Heart right ventricle (tissue), 16 donors: ENCODE measurements around the gene SPTLC3. TPM values are rescaled to one million over a fixed set of nuclear protein-coding genes. Genes with fewer than 3 reads are reported as not detected.

Experiments used
- ATAC-seq, 8 donors: fragments of 200-7000 bp; cut with Tn5 transposase; one replicate each; pipeline ENCODE4 v1.9.1; 2020; ENCODE audit warnings: mild to moderate bottlenecking in 8 of 8, moderate library complexity in 8 of 8, moderate number of reproducible peaks in 1 of 8
- DNase-seq, 2 donors: peaks; one replicate each; pipeline ENCODE4 v3.0.0-alpha.2; 2020
- H3K27ac ChIP-seq, 10 donors: fragments of 200-600 bp; sonication (generic) in 2 of 10; one replicate each; pipeline versions ENCODE4 v1.5.0 to v1.8.0; 2020 to 2022; ENCODE audit warnings: mild to moderate bottlenecking in 3 of 10
- H3K27me3 ChIP-seq, 7 donors: fragments of 200-600 bp; one replicate each; pipeline ENCODE4 v1.8.0; 2021 to 2022; ENCODE audit warnings: mild to moderate bottlenecking in 2 of 7
- H3K36me3 ChIP-seq, 9 donors: fragments of 200-600 bp; sonication (generic) in 1 of 9; one replicate each; pipeline versions ENCODE4 v1.5.0 to v1.8.0; 2020 to 2022; ENCODE audit warnings: mild to moderate bottlenecking in 2 of 9
- H3K4me1 ChIP-seq, 9 donors: fragments of 200-600 bp; sonication (generic) in 1 of 9; one replicate each; pipeline versions ENCODE4 v1.5.0 to v1.8.0; 2020 to 2022; ENCODE audit warnings: mild to moderate bottlenecking in 4 of 9
- H3K4me3 ChIP-seq, 10 donors: fragments of 200-600 bp; sonication (generic) in 2 of 10; one replicate each; pipeline versions ENCODE4 v1.5.0 to v1.8.0; 2020 to 2022; ENCODE audit warnings: mild to moderate bottlenecking in 7 of 10, moderate library complexity in 2 of 10
- H3K9me3 ChIP-seq, 11 donors: fragments of 200-600 bp in 10 of 11; sonication (generic) in 2 of 11; one replicate each; pipeline versions ENCODE4 v1.5.0 to v1.8.0; 2013 to 2022; ENCODE audit warnings: mild to moderate bottlenecking in 2 of 11, control low read depth in 1 of 11, moderate library complexity in 1 of 11
- CTCF ChIP-seq, 9 donors: fragments of 200-600 bp; sonication (generic) in 2 of 9; IDR thresholded peaks; one replicate each; pipeline versions ENCODE4 v1.5.0 to v1.8.0; 2021 to 2022; ENCODE audit warnings: antibody characterized with exemption in 9 of 9, mild to moderate bottlenecking in 5 of 9, moderate library complexity in 1 of 9
- WGBS, 2 donors: extraction: QIAGEN DNeasy Blood & Tissue Kit; methylation state at CpG; one replicate each; pipeline ENCODE4 v1.1.7; 2013; ENCODE audit warnings: inconsistent platforms in 1 of 2; 5-methylcytosine and 5-hydroxymethylcytosine counted together
- intact Hi-C, 10 donors: fragments of 100-400 bp; cut with DNase I; formaldehyde crosslinking; loops; one replicate each; pipeline versions ENCODE4 v1.11.1 to v1.14.2; 2022
- polyA plus RNA-seq, 2 donors: library from polyadenylated mRNA; stranded (reverse); fragments of 200-250 nt; gene quantifications; one replicate each; pipeline ENCODE4 v1.2.3, GENCODE V29; 2013
- total RNA-seq, 10 donors: library from RNA; stranded (reverse); fragmentation: NEBNext Ultra II Directional in 3 of 10; extraction: Animal tissue kit (Norgen Biotek cat#: 25700) in 3 of 10; gene quantifications; one replicate each; pipeline versions ENCODE4 v1.2.1 to v1.2.4, GENCODE V29; 2021 to 2023
- donor health status: Arrhythmogenic right ventricular cardiomyopathy.
- donor health status: ischemic (EF 13 %, LVEDD 7.1; RV severe dilation, severe dysfunction).
- donor health status: healthy with polysubstance abuse.
- donor health status: DM: no; HTN: yes; CAD: no.
- donor health status: DM: no; HTN: no; CAD: no.
- donor health status: ischemic (EF 25% LVEDD 6.9; RV normal size, moderate dysfunction).
- donor health status: ischemic (EF 25% LVEDD 5.7; RV mildly dilated, moderate dysfunction).
- donor health status: healthy.
- donor health status: DM: yes; HTN: yes; CAD: no.
- donor health status: Ischemic cardiomyopathy.
- donor health status: ischemic (EF 35%, LVEDD 5.7; RV mildly dilated, moderate dysfunction).
- donor health status: nonischemic (EF 11% LVEDD 7.7; RV severe dilation, severe dysfunction).
- donor health status: DM: yes; HTN: yes; CAD: no.
- donor health status: PGD.
- donor health status: ischemic (EF 29% LVEDD 5.4; RV normal size, mild dysfunction).
- donor health status: nonischemic (EF 23%, LVEDD 6.1; RV moderate dilation, normal function).

SPTLC3 gene
- total and polyA plus RNA-seq, 12 donors: 0.45 to 8.4 (median 3.5) TPM

GRCh38 chr20:12965212-12965869 lies 43.4 kb upstream of the SPTLC3 start:
- intact Hi-C loops: loop anchor here in 4 of 10 donors (5.0 kb wide), 1 partner anchor 38 kb away; no protein-coding TSS in a partner anchor
- peak in 1 of 8 donors; percentile 20 for ATAC-seq
- Histone ChIP-seq H3K4me1 (no peaks in the 10 kb centered on the region), H3K4me3 (no peak overlapping the region), H3K36me3 (no peaks in the 10 kb centered on the region), H3K27me3 (peaks cover 0 to 7% (median 0%) of the 10 kb centered on the region in 7 donors), H3K9me3 (no peaks in the 10 kb centered on the region), H3K27ac (no peak overlapping the region)
- no peak for TF ChIP-seq CTCF (IDR thresholded peaks at IDR 0.05)
- DNase-seq: no peak

GRCh38 chr20:12965870-12966251 lies 42.9 kb upstream of the SPTLC3 start:
- ATAC-seq (no peak), DNase-seq (no peak)
- Histone ChIP-seq H3K4me1 (no peaks in the 10 kb centered on the region), H3K27me3 (peaks cover 0 to 7% (median 0%) of the 10 kb centered on the region in 7 donors), H3K9me3 (no peaks in the 10 kb centered on the region), H3K27ac (no peak overlapping the region), H3K36me3 (no peaks in the 10 kb centered on the region), H3K4me3 (no peak overlapping the region)
- 75 to 81% methylated on average over 4 of the region's 4 CpGs for WGBS, 2 donors
- intact Hi-C loops: loop anchor here in 4 of 10 donors (5.0 kb wide), 1 partner anchor 39 kb away; no protein-coding TSS in a partner anchor
- no peak for TF ChIP-seq CTCF (IDR thresholded peaks at IDR 0.05)

GRCh38 chr20:12966468-12967085 lies 42.2 kb upstream of the SPTLC3 start:
- Histone ChIP-seq H3K9me3 (no peaks in the 10 kb centered on the region), H3K4me3 (no peak overlapping the region), H3K27ac (no peak overlapping the region), H3K4me1 (no peaks in the 10 kb centered on the region), H3K27me3 (peaks cover 0 to 6% (median 0%) of the 10 kb centered on the region in 7 donors), H3K36me3 (no peaks in the 10 kb centered on the region)
- TF ChIP-seq CTCF (IDR thresholded peaks at IDR 0.05): peak in 8 of 9 donors; percentile 7 to 49 (median 32)
- intact Hi-C loops: loop anchor here in 4 of 10 donors (5.0 kb wide), 1 partner anchor 39 kb away; no protein-coding TSS in a partner anchor
- WGBS, 2 donors: 76% methylated on average over 1 of the region's 1 CpG
- DNase-seq (no peak), ATAC-seq (no peak)

DNA sequence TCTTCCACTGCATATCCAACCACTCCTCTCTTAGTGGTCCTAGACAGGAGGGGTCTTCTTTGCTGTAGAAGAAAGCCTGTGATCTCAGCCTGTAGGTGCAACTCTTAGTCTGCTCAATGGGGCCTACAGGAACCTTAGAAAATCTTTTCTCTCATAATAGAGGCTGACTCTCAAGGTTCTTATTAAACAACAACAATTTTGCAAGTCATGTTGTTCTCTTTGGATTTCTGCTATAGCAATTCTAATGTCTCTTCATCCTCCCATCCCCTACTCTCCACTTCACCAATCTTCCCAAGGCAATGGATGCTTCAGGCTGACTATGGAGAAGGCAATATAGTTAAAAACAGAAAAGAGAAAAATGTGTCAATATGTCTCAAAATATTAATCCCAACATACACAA lies 40.8 kb upstream of the SPTLC3 start:
- Histone ChIP-seq H3K27me3 (no peaks in the 10 kb centered on the region), H3K36me3 (no peaks in the 10 kb centered on the region), H3K4me1 (no peaks in the 10 kb centered on the region), H3K9me3 (no peaks in the 10 kb centered on the region), H3K27ac (no peak overlapping the region), H3K4me3 (no peak overlapping the region)
- intact Hi-C loops: loop anchor here in 4 of 10 donors (5.0 kb wide), 1 partner anchor 41 kb away; no protein-coding TSS in a partner anchor
- no peak for ATAC-seq
- no peak for TF ChIP-seq CTCF (IDR thresholded peaks at IDR 0.05)
- DNase-seq: no peak
